MM.1S (cell line): ENCODE results near the gene CLDN4.

Source experiments
- CTCF ChIP-seq: fragments of 300-600 bp; sonication (generic); IDR thresholded peaks from 2 replicates; pipeline ENCODE4 v1.5.1; 2016; ENCODE audit warnings: antibody characterized with exemption, low read length, mixed read lengths
- EZH2 ChIP-seq: fragments of 300-600 bp; sonication (generic); optimal IDR thresholded peaks from 2 replicates; pipeline ENCODE3; 2017; ENCODE audit warnings: low read depth, mild to moderate bottlenecking, antibody characterized with exemption, low read length, mixed read lengths

DNA sequence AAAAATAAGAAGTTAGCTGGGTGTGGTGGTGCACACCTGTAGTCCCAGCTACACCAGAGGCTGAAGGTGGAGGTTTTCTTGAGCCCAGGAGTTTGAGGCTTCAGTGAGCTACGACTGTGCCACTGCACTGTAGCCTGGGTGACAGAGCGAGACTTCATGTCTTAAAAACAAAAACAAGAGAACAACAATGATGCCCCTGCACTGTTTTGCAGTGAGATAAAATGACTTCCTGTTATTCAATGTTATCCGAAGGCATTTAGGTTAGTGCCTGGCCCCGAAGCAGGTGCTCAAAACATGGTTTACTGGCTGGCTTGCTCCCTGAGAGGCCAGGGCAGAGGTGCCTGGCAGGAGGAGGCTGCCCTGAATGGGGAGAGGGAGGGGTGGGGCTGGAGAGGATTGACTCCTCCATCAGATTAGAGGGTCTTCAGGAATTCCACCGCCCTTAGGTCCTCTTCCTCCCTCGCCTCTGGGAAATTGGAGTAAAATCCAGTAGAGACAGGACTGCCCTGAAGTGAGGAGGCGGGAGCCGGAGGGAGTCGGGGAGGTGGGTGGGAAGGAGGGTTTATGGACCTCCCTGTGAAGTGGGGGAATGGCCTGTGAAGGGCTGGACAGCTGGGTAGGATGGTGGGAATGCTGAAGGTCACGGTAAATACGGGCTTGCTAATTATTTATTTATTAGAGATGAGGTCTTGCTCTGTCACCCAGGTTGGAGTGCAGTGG, 6.8 kb upstream of the CLDN4 start:
- TF ChIP-seq CTCF = no peak
- no peak for TF ChIP-seq EZH2
